NCI-H1105 (cell line): ENCODE results near the gene ICAM4.
"Not testable (repeated sequence)": the region's sequence is repeated elsewhere in the genome, so short reads cannot be mapped to it uniquely, and the experiment has no call there.

Source experiments
- DNase-seq: peaks from one replicate; lab custom pipeline; 2025; lab: John Stamatoyannopoulos, UW

The ICAM4 gene, protein sequence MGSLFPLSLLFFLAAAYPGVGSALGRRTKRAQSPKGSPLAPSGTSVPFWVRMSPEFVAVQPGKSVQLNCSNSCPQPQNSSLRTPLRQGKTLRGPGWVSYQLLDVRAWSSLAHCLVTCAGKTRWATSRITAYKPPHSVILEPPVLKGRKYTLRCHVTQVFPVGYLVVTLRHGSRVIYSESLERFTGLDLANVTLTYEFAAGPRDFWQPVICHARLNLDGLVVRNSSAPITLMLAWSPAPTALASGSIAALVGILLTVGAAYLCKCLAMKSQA

DNA sequence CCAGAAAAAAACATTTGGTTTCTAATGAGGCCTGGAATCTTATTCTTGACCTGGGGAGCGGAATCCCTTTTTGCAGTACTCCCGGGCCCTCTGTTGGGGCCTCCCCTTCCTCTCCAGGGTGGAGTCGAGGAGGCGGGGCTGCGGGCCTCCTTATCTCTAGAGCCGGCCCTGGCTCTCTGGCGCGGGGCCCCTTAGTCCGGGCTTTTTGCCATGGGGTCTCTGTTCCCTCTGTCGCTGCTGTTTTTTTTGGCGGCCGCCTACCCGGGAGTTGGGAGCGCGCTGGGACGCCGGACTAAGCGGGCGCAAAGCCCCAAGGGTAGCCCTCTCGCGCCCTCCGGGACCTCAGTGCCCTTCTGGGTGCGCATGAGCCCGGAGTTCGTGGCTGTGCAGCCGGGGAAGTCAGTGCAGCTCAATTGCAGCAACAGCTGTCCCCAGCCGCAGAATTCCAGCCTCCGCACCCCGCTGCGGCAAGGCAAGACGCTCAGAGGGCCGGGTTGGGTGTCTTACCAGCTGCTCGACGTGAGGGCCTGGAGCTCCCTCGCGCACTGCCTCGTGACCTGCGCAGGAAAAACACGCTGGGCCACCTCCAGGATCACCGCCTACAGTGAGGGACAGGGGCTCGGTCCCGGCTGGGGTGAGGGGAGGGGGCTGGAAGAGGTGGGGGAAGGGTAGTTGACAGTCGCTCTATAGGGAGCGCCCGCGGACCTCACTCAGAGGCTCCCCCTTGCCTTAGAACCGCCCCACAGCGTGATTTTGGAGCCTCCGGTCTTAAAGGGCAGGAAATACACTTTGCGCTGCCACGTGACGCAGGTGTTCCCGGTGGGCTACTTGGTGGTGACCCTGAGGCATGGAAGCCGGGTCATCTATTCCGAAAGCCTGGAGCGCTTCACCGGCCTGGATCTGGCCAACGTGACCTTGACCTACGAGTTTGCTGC is at the start of gene ICAM4:
Gene ICAM4, plus strand, starts transcription at position 153 of the 935 bp plus-strand sequence. Its CDS starts 58 bp downstream, at position 211.
- DNase-seq, result no peak

DNA sequence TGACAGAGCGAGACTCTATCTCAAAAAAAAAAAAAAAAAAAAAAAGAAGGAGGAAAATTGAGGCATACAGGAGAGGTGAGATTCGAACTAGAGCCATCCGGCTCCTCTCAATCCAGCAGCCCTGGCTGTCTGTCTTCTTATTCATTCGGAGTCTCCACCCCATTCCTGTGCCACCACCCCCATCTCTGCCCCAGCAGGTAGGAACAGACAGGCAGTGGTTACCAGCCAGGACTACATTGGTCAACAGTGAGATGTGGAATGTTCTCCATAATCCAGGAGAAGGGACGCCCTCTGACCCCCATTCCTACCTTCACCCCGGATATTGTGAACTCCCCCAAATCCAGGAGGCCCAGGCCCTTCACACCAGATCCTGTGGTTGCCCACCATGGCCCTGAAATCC is 49.1 kb upstream of the ICAM4 start:
- no peak for DNase-seq

DNA sequence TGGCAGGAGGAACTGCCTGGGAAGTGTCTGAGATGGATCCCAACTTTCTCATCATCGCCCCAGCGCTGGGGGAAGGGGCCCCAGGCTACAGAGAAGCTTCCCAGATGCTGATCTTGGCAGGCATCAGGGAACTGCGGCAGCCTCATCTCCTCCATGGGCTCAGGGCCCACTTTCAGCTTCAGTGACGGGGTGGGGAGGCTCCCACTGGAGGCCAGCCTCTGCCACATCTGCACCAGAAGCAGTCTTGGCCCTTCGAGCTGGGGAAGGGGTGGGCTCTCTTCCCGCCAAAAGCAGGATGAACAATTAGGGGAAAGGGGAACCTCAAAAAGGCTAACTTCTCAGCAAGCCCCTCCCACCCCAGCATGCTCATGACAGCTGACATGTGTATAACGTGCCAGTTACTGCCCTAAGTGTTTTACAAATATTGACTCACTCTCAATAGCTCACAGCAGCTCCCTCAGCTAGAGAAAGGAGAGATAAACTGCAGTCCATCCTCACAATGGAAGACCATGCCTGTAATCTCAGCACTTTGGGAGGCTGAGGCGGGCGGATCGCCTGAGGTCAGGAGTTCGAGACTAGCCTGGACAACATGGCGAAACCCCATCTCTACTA is 48.5 kb upstream of the ICAM4 start:
- DNase-seq, result no peak

DNA sequence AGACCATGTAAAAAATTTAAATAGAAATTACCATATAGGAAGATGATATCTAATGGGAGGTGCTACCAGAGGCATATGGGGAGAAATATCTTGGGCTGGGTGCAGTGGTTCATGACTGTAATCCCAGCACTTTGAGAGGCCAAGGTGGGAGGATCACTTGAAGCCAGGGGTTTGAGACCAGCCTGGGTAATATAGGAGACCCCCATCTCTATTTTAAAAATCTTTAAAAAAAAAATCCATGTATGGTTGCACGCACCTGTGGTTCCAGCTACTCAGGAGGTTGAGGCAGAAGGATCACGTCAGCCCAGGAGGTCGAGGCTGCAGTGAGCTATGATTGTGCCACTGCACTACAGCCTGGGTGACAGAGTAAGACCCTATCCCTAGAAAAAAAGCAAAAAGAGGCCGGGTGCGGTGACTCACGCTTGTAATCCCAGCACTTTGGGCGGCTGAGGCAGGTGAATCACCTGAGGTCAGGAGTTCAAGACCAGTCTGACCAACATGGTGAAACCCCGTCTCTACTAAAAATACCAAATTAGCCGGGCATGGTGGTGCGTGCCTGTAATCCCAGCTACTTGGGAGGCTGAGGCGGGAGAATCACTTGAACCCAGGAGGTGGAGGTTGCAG is 44.8 kb upstream of the ICAM4 start:
- DNase-seq, result not testable (repeated sequence)

DNA sequence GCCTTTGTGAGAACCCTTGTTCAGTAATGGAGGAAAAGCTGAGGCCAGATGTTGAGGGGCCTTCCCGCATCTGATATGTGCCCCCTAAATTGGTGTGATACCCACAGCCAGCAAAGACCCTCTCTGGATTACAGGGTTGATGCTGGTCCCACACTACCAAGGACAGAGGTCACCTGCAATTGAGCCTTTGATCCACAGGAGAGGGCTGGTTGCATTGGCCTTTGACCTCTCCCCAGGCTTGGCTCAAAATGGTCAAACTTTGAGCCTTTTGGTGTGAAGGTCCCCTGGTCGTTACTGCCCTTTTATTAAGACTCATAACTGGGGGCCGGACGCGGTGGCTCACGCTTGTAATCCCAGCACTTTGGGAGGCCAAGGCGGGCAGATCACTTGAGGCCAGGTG is 43.1 kb upstream of the ICAM4 start:
- no peak for DNase-seq

DNA sequence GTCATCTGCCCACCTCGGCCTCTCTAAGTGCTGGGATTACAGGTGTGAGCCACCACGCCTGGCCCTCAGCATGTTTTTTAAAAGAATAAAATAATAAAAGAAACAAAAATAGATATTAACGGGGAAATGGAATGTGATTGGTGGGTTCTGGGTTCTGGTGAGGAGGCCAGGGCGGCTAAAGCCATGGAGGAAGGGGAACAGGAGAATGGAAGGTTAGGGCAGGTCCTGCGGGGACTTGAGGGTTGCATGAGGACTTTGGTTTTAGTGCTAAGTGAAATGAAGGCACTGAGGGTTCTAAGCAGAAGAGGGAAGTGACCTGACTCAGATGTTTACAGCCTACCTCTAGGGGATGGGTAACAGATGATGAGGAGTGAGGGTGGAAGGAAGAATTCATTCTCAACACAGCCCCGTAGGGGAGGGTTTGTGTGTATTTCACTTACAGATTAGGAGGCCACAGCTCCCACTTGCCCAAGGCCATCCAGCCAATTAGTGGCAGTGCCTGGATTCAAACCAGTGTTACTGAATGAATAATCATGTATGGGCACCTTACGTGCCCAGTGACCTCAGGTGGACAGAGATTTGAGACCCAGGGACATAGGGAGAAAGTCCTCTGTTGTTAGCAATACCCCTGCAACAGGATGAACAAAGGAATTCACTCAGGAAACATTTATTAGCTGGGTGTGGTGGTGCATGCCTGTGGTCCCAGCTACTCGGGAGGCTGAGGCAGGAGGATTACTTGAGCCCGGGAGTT is 41.4 kb upstream of the ICAM4 start:
- DNase-seq, result no peak

DNA sequence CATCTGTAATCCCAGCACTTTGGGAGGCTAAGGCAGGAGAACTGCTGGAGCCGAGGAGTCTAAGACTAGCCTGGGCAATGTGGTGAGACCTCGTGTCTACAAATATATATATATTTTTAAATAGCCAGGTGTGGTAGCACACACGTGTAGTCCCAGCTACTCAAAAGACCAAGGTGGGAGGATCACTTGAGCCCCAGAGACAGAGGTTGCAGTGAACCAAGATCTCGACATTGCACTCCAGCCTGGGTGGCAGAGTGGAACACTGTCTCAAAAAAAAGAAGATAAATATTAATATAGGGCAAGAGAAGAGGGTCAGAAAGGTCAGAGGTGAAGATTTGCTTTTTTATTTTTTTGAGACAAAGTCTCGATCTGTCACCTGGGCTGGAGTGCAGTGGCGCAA is 40.2 kb upstream of the ICAM4 start:
- no peak for DNase-seq

DNA sequence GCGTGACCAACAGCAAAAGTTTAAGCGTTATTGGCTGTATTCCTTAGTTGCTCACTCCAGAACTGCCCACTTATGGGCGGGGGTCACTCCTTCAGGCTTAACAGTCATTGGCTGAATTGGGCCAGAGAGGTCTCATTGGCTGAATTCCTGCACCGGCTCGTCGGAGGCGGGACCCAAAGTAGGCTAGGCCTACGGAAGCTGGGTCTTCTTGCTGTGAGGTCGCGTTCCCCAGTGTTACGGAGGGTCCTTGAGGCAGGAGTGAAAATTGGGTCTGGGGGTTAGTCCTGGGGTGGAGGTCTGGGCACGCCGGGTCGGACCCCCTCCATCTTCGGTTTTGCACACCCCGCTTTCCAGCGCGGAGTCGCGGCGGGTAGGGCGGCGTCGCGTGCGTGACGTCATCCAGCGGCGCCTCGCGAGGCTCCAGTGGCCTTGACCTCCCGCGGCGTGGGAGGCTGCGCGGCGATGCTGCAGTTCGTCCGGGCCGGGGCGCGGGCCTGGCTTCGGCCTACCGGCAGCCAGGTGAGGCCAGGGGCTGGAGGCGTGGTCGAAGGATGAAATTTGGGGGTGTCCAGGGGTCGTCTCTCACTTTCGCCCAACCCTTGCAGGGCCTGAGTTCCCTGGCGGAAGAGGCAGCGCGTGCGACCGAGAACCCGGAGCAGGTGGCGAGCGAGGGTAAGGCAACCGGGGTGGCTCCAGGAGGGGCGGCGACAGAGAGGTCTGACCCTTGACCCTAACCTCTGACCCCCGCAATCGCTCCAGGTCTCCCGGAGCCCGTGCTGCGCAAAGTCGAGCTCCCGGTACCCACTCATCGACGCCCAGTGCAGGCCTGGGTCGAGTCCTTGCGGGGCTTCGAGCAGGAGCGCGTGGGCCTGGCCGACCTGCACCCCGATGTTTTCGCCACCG is 34.7 kb upstream of the ICAM4 start, which contains the start of gene MRPL4:
Gene MRPL4, plus strand, starts transcription at position 423 of the 903 bp plus-strand sequence. Its CDS starts 40 bp downstream, at position 463.
- DNase-seq, result peak; percentile 98

DNA sequence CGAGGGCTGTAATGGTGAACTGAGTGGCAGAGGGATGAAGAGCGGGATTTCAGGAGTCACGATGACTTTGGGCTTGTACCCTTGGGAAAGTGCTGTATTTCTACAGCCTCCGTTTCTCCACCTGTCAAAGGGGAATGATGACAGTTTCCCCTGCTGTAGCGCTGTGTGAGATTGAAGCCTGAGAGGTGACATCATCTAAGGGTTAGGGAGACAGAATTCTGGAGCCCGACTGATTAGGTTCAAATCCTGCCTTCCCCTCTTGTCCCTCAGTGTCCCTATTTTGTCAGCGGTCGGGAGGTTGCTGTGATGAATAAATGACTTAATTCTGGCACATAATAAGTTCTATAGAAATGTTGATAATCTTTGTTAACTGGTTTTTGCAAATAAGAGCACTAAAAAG is 34.0 kb upstream of the ICAM4 start:
- no peak for DNase-seq

DNA sequence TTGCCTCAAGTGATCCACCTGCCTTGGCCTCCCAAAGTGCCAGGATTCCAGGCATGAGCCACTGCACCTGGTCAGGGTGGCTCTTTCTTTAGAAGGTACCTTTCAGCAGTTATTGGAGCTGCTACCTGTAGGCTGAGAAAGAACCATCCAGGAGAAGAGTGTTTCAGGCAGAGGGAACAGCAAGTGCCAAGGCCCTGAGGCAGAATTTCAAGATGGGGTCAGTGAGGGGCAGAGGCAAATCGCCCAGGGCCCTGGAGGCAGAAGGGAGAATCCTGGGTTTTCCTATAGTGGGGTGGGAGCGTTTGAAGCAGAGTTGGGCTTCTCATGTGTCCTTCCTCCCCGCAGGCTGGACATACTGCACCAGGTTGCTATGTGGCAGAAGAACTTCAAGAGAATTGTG is 32.5 kb upstream of the ICAM4 start:
- no peak for DNase-seq

DNA sequence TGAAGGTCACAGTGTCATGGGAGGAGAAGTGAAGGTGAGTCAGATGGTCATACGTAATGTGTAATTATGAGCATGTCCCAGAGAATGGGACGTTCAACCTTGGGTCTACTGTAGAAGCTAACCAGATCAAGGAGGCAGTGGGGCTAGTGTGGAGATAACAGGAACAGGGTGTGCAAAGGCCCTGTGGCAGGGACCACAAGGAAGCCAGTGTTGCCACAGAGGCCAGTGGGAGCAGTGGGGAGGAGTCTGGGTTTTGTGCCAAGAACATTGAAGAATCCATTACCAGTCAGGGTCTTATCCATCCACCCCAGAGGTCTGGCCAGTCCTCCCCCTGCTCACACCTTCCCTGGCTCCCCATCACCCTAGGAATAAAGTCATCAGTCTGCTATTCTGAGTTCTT is 31.4 kb upstream of the ICAM4 start:
- no peak for DNase-seq

DNA sequence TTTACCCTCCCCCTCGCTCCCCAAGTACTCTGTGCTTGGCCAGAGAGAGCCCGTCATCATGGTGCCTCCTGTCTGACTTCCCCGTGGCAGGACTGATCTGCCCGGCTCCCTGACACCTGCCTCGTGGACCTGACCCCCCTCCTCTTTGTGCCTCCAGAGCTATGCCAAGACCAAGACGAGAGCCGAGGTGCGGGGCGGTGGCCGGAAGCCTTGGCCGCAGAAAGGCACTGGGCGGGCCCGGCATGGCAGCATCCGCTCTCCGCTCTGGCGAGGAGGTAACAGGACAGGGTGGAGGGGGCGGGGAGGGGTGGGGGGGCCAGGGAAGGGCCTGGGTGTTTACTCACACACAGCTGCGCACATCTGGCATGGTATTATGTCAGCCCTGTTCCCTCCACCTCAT is 30.2 kb upstream of the ICAM4 start:
- DNase-seq, result no peak

DNA sequence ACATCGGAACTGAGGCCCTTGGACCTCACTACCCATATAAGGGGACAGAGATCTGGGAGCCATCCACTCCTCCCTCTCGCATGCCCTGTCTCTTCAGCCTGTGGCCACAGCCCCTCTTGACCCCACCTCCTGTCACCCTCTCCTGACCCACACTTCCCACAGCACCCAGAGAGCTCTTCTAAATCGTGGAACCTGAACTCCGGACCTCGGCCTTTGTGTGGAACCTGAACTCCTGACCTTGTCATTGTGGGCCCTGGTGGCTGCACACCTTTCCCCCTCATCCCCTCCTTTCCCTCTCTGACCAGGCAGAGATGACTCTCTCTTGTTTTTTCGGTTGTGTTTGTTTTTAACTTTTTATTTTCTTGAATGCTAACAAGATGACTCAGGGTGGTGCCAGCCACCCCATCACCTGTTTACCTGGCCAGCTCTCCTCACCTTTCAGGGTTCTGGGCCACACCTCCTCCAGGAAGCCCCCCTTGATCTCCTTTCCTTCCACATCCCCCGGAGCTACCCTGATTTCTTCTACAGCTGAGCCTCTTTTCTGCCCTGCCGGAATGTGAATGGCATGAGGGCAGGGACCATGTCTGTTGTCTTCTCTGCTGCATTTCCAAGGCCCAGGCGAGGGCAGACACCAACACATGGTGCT is 29.7 kb upstream of the ICAM4 start:
- DNase-seq, result no peak

DNA sequence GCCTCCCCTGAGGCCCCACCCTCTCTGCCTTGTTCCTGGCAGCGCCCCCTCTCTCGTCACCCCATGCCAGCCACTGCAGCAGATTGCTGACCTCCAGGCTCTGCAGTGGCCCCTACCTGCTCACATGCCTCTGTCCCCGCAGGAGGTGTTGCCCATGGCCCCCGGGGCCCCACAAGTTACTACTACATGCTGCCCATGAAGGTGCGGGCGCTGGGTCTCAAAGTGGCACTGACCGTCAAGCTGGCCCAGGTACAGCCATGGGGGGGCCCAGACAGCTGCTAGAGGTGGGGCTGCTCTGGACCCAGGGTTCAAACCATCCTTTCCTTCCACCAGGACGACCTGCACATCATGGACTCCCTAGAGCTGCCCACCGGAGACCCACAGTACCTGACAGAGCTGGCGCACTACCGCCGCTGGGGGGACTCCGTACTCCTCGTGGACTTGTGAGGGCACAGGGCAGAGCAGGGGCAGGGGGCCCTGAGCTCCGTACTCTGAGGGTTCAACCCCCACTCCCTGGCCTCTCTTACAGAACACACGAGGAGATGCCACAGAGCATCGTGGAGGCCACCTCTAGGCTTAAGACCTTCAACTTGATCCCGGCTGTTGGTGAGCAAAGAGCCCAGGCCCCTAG is 28.6 kb upstream of the ICAM4 start:
- DNase-seq, result no peak

DNA sequence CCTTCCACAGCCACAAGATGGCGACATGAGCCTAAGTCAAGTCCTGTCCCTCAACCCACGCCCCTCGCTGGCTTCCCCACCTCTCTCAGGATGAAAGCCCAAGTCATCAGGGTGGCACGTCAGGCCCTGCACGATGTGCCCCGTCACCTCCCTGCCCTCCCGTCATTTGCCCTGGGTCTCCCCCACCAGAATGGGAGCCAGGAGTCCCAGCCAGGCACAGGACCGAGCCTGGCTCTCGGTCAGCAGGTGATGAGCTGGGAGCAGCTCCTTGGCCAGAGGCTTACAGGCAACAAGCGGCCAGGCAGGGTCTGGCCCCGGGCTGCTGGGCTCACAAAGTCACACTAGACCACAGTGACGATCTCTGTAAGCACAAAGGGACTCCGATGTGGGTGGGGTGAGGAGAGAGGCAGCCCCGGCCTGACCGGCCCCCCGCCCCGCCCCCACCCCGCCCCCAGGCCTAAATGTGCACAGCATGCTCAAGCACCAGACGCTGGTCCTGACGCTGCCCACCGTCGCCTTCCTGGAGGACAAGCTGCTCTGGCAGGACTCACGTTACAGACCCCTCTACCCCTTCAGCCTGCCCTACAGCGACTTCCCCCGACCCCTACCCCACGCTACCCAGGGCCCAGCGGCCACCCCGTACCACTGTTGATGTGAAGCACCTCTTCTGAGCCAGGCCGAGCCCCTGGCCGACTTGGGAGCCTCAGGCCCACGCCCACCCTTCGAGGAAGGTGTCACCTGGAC is 27.4 kb upstream of the ICAM4 start:
- DNase-seq, result peak; percentile 85

DNA sequence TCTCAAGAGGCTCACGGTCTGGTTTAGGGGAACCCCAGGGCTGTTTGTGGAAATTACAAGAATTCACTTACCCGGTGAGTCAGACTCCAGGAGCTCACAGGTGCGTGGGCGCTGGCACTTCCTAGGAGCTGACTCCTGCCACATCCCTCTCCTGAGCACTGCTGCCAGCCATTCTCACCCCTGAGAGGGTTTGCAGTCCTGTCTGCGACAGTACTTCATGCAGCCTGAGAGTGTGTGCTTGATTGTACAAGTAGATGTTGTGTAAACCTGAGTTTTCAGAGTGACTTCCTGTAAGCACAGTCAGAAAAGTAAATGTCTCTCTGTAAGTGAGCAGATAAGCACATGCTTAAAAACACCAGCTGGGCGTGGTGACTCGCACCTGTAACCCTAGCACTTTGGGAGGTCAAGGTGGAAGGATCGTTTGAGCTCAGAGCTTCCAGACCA is 26.6 kb upstream of the ICAM4 start:
- no peak for DNase-seq

DNA sequence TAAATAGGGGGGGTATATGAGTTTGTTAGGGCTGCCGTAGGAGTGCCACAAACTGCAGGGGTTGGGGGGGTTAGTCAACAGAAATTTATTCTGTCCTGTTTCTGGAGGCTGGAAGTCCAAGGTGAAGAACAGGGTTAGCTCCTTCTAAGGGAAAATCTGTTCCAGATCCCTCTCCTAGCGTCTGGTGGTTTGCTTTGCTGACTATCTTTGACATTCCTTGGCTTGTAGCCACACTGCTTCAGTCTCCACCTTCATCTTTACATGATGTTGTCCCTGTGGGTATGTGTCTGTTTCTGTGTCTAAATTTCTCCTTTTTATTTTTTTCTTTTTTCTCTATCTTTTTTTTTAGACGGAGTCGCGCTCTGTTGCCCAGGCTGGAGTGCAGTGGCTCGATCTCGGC is 24.0 kb upstream of the ICAM4 start:
- no peak for DNase-seq

DNA sequence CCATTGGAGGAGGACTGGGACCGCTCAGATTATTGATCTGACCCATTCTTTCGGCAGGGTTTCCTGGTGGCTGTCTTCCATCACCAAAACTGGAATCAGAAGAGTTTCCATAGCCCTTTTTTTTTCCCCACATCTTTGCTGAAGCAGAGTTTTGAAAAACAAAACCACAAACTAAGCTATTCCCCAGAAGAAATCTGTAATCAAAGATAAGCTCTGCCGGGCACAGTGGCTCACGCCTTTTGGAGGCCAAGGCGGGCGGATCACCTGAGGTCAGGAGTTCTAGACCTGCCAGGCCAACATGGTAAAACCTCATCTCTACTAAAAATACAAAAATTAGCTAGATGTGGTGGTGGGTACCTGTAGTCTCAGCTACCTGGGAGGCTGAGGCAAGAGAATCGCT is 20.0 kb upstream of the ICAM4 start:
- no peak for DNase-seq

DNA sequence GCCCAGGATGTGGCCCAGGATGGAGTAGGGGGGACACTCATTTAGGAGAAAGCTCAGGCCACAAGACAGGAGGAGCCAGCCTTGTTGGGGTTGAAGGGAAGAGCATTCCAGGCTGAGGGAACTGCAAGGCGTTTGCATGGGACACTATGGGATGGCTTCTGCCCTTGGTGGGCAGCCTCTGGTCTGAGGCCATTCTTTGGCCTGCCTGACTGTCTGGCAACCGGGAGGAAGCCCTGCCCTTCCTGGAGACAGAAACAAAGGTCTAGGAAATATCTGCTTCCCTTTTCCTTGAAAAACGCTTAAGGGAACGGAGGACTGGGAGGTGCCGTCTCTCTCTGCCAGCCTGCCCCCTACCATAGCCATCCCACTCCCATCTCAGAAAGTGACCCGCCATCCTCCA is 18.7 kb upstream of the ICAM4 start:
- no peak for DNase-seq
